Naive B cell (primary cell): Measurements from ENCODE around the gene PAX9. TPM values are rescaled to one million over a fixed set of nuclear protein-coding genes. Genes with fewer than 3 reads are reported as not detected.
A peak's percentile ranks its signal among the peaks of the same experiment; 100 is the strongest.

Experiments used
- ATAC-seq, 2 donors: fragments of 150-1000 bp; cut with Tn5 transposase; 2 replicates each; pipeline ENCODE4 v1.10.0; 2021; ENCODE audit warnings: low read depth in 2 of 2, mild to moderate bottlenecking in 2 of 2, moderate library complexity in 2 of 2
- DNase-seq: peaks from one replicate; pipeline ENCODE4 v3.0.0; 2022
- H3K27ac Mint-ChIP-seq, 6 donors: one replicate each; pipeline ENCODE4 v1.8.0; 2020 to 2022; ENCODE audit warnings: mild to moderate bottlenecking in 6 of 6, mixed read lengths in 6 of 6, moderate library complexity in 5 of 6, inconsistent platforms in 2 of 6
- H3K27me3 Mint-ChIP-seq, 3 donors: one replicate each; pipeline ENCODE4 v1.8.0; 2021 to 2022; ENCODE audit warnings: mixed read lengths in 3 of 3, mild to moderate bottlenecking in 1 of 3
- H3K36me3 Mint-ChIP-seq, 2 donors: one replicate each; pipeline ENCODE4 v1.8.0; 2020 to 2022; ENCODE audit warnings: mixed read lengths in 2 of 2, inconsistent platforms in 1 of 2, mild to moderate bottlenecking in 1 of 2
- H3K4me1 Mint-ChIP-seq, 3 donors: one replicate each; pipeline ENCODE4 v1.8.0; 2020 to 2022; ENCODE audit warnings: mixed read lengths in 3 of 3, inconsistent platforms in 1 of 3, mild to moderate bottlenecking in 1 of 3, moderate library complexity in 1 of 3
- H3K4me3 Mint-ChIP-seq, 8 donors: one replicate each; pipeline ENCODE4 v1.8.0; 2020 to 2022; ENCODE audit warnings: mild to moderate bottlenecking in 8 of 8, mixed read lengths in 8 of 8, moderate library complexity in 8 of 8, inconsistent platforms in 2 of 8
- H3K9me3 Mint-ChIP-seq, 7 donors: one replicate each; pipeline ENCODE4 v1.8.0; 2020 to 2022; ENCODE audit warnings: mixed read lengths in 7 of 7, mild to moderate bottlenecking in 5 of 7, inconsistent platforms in 2 of 7, moderate library complexity in 1 of 7
- polyA plus RNA-seq, 6 donors: library from polyadenylated mRNA; unstranded; fragments of 300-500 nt; fragmentation: Illumina TruSeq; gene quantifications; one replicate each; pipeline ENCODE4 v1.2.3, GENCODE V29; 2021; ENCODE audit warnings: low read depth in 6 of 6

Gene PAX9
- polyA plus RNA-seq, 6 donors from 2014 or later: not detected

GRCh38 chr14:36659010-36659821 lies 2.4 kb upstream of the PAX9 start:
- DNase-seq (no peak), ATAC-seq (no peak)
- H3K27ac Mint-ChIP-seq: peak overlapping the region in 2 of 6 donors; percentile 7 to 96
- peak overlapping the region in 2 of 8 donors; percentile 13 to 32 for H3K4me3 Mint-ChIP-seq
- peaks cover 60 to 98% (median 88%) of the 10 kb centered on the region in 3 donors for H3K27me3 Mint-ChIP-seq
- peaks cover 32 to 44% (median 34%) of the 10 kb centered on the region in 3 donors for H3K4me1 Mint-ChIP-seq
- peaks cover 8 to 34% of the 10 kb centered on the region in 2 donors for H3K36me3 Mint-ChIP-seq
- H3K9me3 Mint-ChIP-seq: peaks cover 0 to 26% (median 3%) of the 10 kb centered on the region in 7 donors

GRCh38 chr14:36659822-36660735 lies 1.6 kb upstream of the PAX9 start:
- Mint-ChIP-seq H3K9me3 (peaks cover 0 to 27% (median 4%) of the 10 kb centered on the region in 7 donors), H3K36me3 (peaks cover 8 to 41% of the 10 kb centered on the region in 2 donors), H3K27ac (no peak overlapping the region), H3K27me3 (peaks cover 65 to 100% (median 88%) of the 10 kb centered on the region in 3 donors), H3K4me1 (peaks cover 32 to 42% (median 39%) of the 10 kb centered on the region in 3 donors), H3K4me3 (peak overlapping the region in 1 of 8 donors; percentile 49)
- DNase-seq: no peak
- ATAC-seq: no peak

- Mint-ChIP-seq H3K27ac (peak overlapping the region in 1 of 6 donors; percentile 91), H3K27me3 (peaks cover 67 to 100% (median 88%) of the 10 kb centered on the region in 3 donors), H3K4me1 (peaks cover 28 to 35% (median 33%) of the 10 kb centered on the region in 3 donors), H3K9me3 (peaks cover 0 to 22% (median 3%) of the 10 kb centered on the region in 7 donors), H3K4me3 (peak overlapping the region in 5 of 8 donors; percentile 47 to 86 (median 49)), H3K36me3 (peaks cover 8 to 35% of the 10 kb centered on the region in 2 donors)
- ATAC-seq: no peak
- DNase-seq: no peak
Measured at GRCh38 chr14:36660736-36661505, 739 bp upstream of the PAX9 start.

GRCh38 chr14:36662258-36662542 lies 540 bp downstream of the PAX9 start:
- Mint-ChIP-seq H3K36me3 (peaks cover 8 to 34% of the 10 kb centered on the region in 2 donors), H3K4me3 (peak overlapping the region in 2 of 8 donors; percentile 47 to 72), H3K27me3 (peaks cover 59 to 96% (median 78%) of the 10 kb centered on the region in 3 donors), H3K9me3 (peaks cover 0 to 18% (median 3%) of the 10 kb centered on the region in 7 donors), H3K27ac (no peak overlapping the region), H3K4me1 (peaks cover 20 to 33% (median 25%) of the 10 kb centered on the region in 3 donors)
- ATAC-seq: no peak
- DNase-seq: no peak

- peak overlapping the region in 1 of 6 donors; percentile 92 for H3K27ac Mint-ChIP-seq
- peaks cover 18 to 33% (median 25%) of the 10 kb centered on the region in 3 donors for H3K4me1 Mint-ChIP-seq
- DNase-seq (no peak), ATAC-seq (no peak)
- H3K36me3 Mint-ChIP-seq: peaks cover 8 to 40% of the 10 kb centered on the region in 2 donors
- H3K9me3 Mint-ChIP-seq: peaks cover 0 to 23% (median 3%) of the 10 kb centered on the region in 7 donors
- H3K27me3 Mint-ChIP-seq: peaks cover 61 to 96% (median 83%) of the 10 kb centered on the region in 3 donors
- peak overlapping the region in 3 of 8 donors; percentile 47 to 72 (median 51) for H3K4me3 Mint-ChIP-seq
Measured at GRCh38 chr14:36662543-36663403, 1.1 kb downstream of the PAX9 start.

GRCh38 chr14:36663404-36664321 lies 2.0 kb downstream of the PAX9 start:
- ATAC-seq: no peak
- peaks cover 18 to 33% (median 24%) of the 10 kb centered on the region in 3 donors for H3K4me1 Mint-ChIP-seq
- H3K9me3 Mint-ChIP-seq: peaks cover 0 to 26% (median 3%) of the 10 kb centered on the region in 7 donors
- H3K27me3 Mint-ChIP-seq: peaks cover 64 to 88% (median 86%) of the 10 kb centered on the region in 3 donors
- no peak for DNase-seq
- peaks cover 8 to 44% of the 10 kb centered on the region in 2 donors for H3K36me3 Mint-ChIP-seq
- H3K27ac Mint-ChIP-seq: no peak overlapping the region
- peak overlapping the region in 6 of 8 donors; percentile 20 to 84 (median 48) for H3K4me3 Mint-ChIP-seq

- Mint-ChIP-seq H3K36me3 (peaks cover 4 to 36% of the 10 kb centered on the region in 2 donors), H3K4me3 (peak overlapping the region in 1 of 8 donors; percentile 16), H3K27me3 (peaks cover 56 to 79% (median 77%) of the 10 kb centered on the region in 3 donors), H3K9me3 (peaks cover 0 to 26% (median 3%) of the 10 kb centered on the region in 7 donors), H3K27ac (no peak overlapping the region), H3K4me1 (peaks cover 13 to 33% (median 20%) of the 10 kb centered on the region in 3 donors)
- ATAC-seq (no peak), DNase-seq (no peak)
Measured at GRCh38 chr14:36664322-36665193, 2.9 kb downstream of the PAX9 start.

GRCh38 chr14:36665887-36666415 lies 4.3 kb downstream of the PAX9 start:
- ATAC-seq: no peak

GRCh38 chr14:36666416-36667206 lies 5.0 kb downstream of the PAX9 start:
- no peak overlapping the region for H3K27ac Mint-ChIP-seq
- peaks cover 9 to 28% (median 14%) of the 10 kb centered on the region in 3 donors for H3K4me1 Mint-ChIP-seq
- peaks cover 0 to 19% (median 3%) of the 10 kb centered on the region in 7 donors for H3K9me3 Mint-ChIP-seq
- H3K36me3 Mint-ChIP-seq: peaks cover 0 to 36% of the 10 kb centered on the region in 2 donors
- peaks cover 44 to 58% (median 56%) of the 10 kb centered on the region in 3 donors for H3K27me3 Mint-ChIP-seq
- no peak overlapping the region for H3K4me3 Mint-ChIP-seq
- DNase-seq (no peak), ATAC-seq (no peak)

More at GRCh38 chr14:36665887-36666415, 4.3 kb downstream of the PAX9 start:
- peaks cover 9 to 33% (median 20%) of the 10 kb centered on the region in 3 donors for H3K4me1 Mint-ChIP-seq
- H3K27ac Mint-ChIP-seq: no peak overlapping the region
- H3K4me3 Mint-ChIP-seq: peak overlapping the region in 1 of 8 donors; percentile 21
- peaks cover 0 to 20% (median 3%) of the 10 kb centered on the region in 7 donors for H3K9me3 Mint-ChIP-seq
- peaks cover 44 to 65% (median 63%) of the 10 kb centered on the region in 3 donors for H3K27me3 Mint-ChIP-seq
- peaks cover 4 to 36% of the 10 kb centered on the region in 2 donors for H3K36me3 Mint-ChIP-seq
- no peak for DNase-seq
